GM23338 (cell line): ENCODE measurements around the gene GRM8.

Experiments
- EZH2 ChIP-seq: fragments of 200-600 bp; sonication (generic); IDR thresholded peaks from one replicate; pipeline ENCODE4 v1.8.0; 2017; ENCODE audit warnings: antibody characterized with exemption, mild to moderate bottlenecking, low read depth; ENCODE audit not compliant: unreplicated experiment
- EZH2phosphoT487 ChIP-seq: fragments of 200-600 bp; sonication (generic); IDR thresholded peaks from one replicate; pipeline ENCODE4 v1.8.1; 2018; ENCODE audit warnings: antibody characterized with exemption; ENCODE audit not compliant: unreplicated experiment
- NANOG ChIP-seq: IDR thresholded peaks from 2 replicates; pipeline ENCODE4 v1.6.1; 2016; ENCODE audit warnings: antibody characterized with exemption, borderline replicate concordance
- POLR2AphosphoS5 ChIP-seq: IDR thresholded peaks from 2 replicates; pipeline ENCODE4 v1.6.1; 2016; ENCODE audit warnings: antibody characterized with exemption, low read depth
- TF ChIP-seq, protein P1 (sequence below), 2 experiments: fragments of 200-600 bp in 1 of 2; sonication (generic) in 1 of 2; conservative IDR thresholded peaks; 2 replicates each; pipeline versions ENCODE4 v1.5.1 to v1.6.1; 2016 to 2017; ENCODE audit warnings: antibody characterized with exemption in 2 of 2, low read depth in 2 of 2, mild to moderate bottlenecking in 2 of 2, moderate library complexity in 1 of 2
- TF ChIP-seq, protein P2 (sequence below): IDR thresholded peaks from one replicate; pipeline ENCODE4 v1.6.1; 2018; ENCODE audit warnings: antibody characterized with exemption; ENCODE audit not compliant: unreplicated experiment
- TF ChIP-seq, protein P3 (sequence below): fragments of 250-450 bp; sonication (Bioruptor Pico); IDR thresholded peaks from 2 replicates; pipeline ENCODE4 v1.5.0; 2020; ENCODE audit warnings: mild to moderate bottlenecking, moderate library complexity

DNA sequence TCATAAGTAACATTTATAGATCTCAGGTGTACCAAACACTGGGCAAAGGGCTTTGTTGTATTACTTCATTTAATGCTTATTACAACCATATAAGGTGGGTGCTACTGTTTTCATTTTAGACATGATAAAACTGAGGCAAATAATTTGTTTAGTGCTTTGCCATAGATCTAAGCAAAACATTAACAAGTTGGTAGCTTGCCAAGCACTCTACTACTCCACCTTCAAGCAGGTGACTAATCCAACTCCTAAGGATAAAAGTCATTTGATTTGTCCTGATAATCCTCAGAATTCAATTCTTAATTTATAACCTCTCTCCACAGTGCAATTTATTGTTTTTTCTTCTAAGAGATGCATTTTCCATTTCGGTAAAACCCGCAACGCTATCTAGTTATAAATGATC lies 646.4 kb downstream of the GRM8 start:
- TF ChIP-seq, protein P1, sequence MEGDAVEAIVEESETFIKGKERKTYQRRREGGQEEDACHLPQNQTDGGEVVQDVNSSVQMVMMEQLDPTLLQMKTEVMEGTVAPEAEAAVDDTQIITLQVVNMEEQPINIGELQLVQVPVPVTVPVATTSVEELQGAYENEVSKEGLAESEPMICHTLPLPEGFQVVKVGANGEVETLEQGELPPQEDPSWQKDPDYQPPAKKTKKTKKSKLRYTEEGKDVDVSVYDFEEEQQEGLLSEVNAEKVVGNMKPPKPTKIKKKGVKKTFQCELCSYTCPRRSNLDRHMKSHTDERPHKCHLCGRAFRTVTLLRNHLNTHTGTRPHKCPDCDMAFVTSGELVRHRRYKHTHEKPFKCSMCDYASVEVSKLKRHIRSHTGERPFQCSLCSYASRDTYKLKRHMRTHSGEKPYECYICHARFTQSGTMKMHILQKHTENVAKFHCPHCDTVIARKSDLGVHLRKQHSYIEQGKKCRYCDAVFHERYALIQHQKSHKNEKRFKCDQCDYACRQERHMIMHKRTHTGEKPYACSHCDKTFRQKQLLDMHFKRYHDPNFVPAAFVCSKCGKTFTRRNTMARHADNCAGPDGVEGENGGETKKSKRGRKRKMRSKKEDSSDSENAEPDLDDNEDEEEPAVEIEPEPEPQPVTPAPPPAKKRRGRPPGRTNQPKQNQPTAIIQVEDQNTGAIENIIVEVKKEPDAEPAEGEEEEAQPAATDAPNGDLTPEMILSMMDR (conservative IDR thresholded peaks at IDR 0.05; ENCODE audit: low read depth in 2 of 2), result no peak
- TF ChIP-seq EZH2phosphoT487 (no peak), EZH2 (no peak), POLR2AphosphoS5 (no peak), NANOG (no peak)
- TF ChIP-seq, protein P2, sequence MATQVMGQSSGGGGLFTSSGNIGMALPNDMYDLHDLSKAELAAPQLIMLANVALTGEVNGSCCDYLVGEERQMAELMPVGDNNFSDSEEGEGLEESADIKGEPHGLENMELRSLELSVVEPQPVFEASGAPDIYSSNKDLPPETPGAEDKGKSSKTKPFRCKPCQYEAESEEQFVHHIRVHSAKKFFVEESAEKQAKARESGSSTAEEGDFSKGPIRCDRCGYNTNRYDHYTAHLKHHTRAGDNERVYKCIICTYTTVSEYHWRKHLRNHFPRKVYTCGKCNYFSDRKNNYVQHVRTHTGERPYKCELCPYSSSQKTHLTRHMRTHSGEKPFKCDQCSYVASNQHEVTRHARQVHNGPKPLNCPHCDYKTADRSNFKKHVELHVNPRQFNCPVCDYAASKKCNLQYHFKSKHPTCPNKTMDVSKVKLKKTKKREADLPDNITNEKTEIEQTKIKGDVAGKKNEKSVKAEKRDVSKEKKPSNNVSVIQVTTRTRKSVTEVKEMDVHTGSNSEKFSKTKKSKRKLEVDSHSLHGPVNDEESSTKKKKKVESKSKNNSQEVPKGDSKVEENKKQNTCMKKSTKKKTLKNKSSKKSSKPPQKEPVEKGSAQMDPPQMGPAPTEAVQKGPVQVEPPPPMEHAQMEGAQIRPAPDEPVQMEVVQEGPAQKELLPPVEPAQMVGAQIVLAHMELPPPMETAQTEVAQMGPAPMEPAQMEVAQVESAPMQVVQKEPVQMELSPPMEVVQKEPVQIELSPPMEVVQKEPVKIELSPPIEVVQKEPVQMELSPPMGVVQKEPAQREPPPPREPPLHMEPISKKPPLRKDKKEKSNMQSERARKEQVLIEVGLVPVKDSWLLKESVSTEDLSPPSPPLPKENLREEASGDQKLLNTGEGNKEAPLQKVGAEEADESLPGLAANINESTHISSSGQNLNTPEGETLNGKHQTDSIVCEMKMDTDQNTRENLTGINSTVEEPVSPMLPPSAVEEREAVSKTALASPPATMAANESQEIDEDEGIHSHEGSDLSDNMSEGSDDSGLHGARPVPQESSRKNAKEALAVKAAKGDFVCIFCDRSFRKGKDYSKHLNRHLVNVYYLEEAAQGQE, result no peak
- TF ChIP-seq, protein P3, sequence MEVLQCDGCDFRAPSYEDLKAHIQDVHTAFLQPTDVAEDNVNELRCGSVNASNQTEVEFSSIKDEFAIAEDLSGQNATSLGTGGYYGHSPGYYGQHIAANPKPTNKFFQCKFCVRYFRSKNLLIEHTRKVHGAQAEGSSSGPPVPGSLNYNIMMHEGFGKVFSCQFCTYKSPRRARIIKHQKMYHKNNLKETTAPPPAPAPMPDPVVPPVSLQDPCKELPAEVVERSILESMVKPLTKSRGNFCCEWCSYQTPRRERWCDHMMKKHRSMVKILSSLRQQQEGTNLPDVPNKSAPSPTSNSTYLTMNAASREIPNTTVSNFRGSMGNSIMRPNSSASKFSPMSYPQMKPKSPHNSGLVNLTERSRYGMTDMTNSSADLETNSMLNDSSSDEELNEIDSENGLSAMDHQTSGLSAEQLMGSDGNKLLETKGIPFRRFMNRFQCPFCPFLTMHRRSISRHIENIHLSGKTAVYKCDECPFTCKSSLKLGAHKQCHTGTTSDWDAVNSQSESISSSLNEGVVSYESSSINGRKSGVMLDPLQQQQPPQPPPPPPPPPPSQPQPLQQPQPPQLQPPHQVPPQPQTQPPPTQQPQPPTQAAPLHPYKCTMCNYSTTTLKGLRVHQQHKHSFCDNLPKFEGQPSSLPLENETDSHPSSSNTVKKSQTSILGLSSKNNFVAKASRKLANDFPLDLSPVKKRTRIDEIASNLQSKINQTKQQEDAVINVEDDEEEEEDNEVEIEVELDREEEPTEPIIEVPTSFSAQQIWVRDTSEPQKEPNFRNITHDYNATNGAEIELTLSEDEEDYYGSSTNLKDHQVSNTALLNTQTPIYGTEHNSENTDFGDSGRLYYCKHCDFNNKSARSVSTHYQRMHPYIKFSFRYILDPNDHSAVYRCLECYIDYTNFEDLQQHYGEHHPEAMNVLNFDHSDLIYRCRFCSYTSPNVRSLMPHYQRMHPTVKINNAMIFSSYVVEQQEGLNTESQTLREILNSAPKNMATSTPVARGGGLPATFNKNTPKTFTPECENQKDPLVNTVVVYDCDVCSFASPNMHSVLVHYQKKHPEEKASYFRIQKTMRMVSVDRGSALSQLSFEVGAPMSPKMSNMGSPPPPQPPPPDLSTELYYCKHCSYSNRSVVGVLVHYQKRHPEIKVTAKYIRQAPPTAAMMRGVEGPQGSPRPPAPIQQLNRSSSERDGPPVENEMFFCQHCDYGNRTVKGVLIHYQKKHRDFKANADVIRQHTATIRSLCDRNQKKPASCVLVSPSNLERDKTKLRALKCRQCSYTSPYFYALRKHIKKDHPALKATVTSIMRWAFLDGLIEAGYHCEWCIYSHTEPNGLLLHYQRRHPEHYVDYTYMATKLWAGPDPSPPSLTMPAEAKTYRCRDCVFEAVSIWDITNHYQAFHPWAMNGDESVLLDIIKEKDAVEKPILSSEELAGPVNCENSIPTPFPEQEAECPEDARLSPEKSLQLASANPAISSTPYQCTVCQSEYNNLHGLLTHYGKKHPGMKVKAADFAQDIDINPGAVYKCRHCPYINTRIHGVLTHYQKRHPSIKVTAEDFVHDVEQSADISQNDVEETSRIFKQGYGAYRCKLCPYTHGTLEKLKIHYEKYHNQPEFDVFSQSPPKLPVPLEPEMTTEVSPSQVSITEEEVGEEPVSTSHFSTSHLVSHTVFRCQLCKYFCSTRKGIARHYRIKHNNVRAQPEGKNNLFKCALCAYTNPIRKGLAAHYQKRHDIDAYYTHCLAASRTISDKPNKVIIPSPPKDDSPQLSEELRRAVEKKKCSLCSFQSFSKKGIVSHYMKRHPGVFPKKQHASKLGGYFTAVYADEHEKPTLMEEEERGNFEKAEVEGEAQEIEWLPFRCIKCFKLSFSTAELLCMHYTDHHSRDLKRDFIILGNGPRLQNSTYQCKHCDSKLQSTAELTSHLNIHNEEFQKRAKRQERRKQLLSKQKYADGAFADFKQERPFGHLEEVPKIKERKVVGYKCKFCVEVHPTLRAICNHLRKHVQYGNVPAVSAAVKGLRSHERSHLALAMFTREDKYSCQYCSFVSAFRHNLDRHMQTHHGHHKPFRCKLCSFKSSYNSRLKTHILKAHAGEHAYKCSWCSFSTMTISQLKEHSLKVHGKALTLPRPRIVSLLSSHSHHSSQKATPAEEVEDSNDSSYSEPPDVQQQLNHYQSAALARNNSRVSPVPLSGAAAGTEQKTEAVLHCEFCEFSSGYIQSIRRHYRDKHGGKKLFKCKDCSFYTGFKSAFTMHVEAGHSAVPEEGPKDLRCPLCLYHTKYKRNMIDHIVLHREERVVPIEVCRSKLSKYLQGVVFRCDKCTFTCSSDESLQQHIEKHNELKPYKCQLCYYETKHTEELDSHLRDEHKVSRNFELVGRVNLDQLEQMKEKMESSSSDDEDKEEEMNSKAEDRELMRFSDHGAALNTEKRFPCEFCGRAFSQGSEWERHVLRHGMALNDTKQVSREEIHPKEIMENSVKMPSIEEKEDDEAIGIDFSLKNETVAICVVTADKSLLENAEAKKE (CRISPR knock-in tag), result no peak
